ENCODE results near the gene AKAP13.
"Not testable (repeated sequence)": the region's sequence is repeated elsewhere in the genome, so short reads cannot be mapped to it uniquely, and the experiment has no call there.

AKAP13 gene

DNA sequence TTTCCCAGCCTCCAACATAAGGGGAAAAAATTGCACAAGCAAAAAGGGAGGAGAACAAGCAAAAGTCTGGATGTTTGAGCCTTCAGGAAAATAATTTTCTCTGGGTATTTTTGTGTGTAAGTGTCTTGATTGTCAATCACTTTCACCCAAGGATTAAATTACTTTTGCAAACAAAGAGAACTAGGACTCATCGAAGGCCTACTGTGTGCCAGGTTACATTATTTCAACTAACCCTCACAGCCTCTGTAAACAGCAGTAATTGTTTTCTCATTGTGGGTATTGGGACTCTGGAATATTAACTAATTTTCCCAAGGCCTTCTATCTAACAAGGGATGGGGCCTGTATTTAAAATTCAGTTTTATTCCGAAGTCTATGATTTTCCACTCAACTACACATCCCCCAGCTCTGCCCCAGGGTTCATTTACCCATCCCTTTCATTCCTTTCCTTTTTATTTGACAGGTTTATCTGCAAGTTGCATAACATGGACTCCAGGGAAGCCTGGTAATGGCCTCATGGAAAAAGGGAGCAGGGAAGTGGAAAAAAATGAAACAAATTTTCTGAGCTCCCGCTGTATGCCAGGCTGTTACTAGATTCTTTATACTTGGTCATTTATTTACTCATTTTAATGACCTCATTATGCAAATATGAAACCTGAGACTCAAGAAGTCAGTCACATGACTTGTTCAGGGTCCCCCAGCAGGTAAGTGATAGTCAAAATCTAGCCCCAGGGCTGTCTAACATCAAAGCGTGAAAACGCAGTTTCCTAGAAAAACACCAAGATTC is 32.9 kb upstream of the AKAP13 start:
- DNase-seq (ENCODE audit: low read depth in 2 of 2) = not testable (repeated sequence)

DNA sequence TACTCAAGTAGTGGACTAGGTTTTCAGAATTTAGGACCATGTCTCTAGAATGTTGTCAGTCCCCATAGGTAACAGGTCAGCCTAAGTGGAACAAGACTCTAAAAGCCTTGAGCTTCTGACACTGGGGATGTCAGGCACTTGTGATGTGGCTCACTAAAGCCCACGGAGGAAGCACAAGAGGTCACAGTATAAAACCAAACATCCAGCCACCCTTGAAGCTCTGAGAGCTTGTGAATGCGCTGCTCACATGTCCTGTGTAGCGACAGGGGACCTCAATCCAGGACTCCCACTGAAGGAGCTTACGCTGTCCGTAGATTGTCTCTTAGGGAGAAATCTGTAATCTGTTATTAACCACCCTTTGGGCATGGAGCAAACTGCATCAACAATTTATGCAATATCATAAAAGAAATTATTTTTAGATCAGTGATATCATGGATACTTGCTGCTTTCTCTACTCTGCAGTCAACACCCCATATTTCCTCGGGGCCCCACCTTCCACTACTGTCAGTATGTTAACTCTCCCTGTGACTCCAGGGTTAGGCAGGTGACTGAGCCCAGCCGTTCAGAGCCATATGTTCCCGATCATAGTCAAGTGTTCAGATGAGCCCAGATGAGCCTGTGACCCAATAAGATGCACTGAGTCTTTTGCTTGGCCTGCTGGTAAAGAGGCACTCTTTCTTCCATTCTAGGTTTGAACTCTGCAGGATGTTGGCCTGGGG is 32.2 kb upstream of the AKAP13 start:
- not testable (repeated sequence) for DNase-seq (ENCODE audit: low read depth in 2 of 2)

DNA sequence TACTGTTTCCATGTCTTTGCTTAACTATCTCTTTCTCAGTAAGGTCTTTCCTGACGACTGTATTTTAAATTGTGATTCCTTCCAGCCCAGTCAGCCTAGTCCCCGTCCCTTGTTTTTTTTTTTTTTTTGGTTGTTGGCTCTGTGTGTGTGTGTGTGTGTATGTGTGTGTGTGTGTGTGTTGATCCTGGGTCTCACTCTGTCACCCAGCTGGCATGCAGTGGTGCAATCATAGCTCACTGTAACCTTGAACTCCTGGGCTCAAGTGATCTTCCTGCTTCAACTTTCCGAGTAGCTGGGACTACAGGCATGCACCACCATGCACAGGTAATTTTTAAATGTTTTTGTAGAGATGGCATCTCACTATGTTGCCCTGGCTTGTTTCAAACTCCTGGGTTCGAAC is 31.3 kb upstream of the AKAP13 start:
- not testable (repeated sequence) for DNase-seq (ENCODE audit: low read depth in 2 of 2)

DNA sequence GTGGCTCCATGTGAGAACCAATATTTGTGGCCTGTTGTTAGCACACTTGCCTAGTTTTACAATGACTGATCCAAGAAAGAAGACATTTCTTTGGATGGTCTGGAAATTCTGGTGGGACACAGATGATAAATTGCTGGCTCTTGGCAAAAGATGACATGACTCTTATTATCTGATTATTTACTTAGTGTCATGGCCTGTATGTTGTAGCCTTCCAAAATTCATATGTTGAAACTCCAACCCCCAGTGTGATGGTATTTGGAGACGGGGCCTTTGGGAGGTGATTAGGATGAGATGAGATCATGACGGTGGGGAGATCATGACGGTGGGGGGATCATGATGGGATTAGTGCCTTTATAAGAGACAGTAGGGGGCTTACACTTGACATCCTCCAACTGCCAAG is 30.0 kb upstream of the AKAP13 start:
- DNase-seq (ENCODE audit: low read depth in 2 of 2) = no peak

DNA sequence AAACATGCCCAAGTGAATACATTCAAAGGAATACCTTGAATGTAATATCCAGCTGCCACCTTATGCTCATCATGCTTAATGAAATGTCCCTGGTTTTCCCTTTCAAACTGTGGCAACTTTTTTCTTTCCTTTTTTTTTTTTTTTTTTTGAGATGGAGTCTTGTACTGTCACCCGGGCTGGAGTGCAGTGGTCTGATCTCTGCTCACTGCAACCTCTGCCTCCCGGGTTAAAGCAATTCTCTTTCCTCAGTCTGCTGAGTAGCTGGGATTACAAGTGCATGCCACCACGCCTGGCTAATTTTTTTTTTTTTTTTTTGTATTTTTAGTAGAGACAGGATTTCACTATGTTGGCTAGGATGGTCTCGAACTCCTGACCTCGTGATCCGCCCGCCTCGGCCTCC is 28.9 kb upstream of the AKAP13 start:
- DNase-seq (ENCODE audit: low read depth in 2 of 2) = not testable (repeated sequence)

DNA sequence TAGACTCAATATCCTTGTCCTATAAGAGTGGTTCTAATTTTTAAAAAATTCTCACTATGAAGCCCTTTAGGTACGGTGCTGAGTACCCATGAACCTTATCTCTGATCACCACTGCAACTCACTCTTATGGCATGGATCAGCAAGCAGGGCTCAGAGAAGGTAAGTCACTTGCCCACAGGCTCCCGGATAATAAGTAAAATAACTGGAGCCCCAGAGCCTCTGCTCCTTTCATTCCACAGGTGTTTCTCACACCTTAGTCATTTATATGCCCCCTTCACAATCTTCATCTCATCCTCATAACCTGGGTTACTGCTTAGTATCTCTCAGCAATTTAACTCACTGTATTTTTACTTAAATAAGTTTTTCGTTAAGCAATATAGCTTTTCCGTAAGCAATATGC is 28.4 kb upstream of the AKAP13 start:
- DNase-seq (ENCODE audit: low read depth in 2 of 2) = no peak

DNA sequence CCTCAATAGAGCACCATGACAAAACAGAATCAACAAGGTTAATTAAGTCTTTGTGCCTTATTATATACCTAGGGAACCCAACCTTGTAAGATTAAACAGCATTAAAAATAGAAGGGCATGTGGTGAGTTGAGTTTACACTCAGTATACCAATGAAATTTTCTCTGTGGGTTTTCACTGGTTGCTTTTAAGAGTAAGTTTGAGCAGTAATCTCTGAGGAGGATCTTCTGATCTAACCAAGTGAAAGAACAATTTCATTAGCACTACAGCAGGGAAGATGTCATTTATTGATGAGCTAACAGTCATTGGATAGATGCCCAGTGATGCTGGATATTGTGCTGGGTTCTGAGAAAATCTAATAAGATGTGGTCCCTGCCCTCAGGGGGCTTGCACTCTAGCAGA is 26.9 kb upstream of the AKAP13 start:
- no peak for DNase-seq (ENCODE audit: low read depth in 2 of 2)

DNA sequence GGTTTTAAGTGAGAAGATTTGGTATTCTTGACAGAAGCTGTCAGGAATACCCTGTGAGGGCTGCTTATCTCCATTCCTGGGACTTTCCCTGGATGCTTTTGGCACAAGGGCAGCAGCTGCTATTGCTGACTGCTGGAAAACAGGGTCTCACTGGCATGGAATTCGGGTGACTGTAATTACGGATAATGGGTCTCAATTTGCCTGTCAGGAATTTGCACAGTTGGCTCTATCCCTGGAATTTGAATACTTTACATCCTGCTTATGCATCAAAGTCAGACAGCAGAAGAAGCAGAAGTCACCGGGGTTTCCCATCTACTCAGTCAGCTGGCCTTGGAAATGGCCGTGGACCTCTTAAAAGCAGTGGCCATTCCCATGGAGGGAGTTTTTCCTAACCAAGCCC is 25.9 kb upstream of the AKAP13 start:
- DNase-seq (ENCODE audit: low read depth in 2 of 2) = no peak

DNA sequence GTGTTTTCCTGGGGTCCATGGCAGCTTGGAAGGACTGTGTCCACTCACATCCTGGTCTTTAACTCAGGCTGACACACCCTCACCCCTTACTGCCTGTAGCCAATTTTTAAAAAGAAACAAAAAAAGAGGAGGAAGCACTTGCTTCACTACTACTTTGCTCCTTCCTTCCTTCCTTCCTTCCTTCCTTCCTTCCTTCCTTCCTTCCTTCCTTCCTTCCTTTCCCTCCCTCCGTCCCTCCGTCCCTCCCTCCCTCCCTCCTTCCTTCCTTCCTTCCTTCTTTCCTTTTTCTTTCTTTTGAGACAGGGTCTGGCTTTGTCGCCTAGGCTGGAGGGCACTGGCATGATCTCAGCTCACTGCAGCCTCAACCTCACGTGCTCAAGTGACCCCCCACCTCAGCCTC is 25.5 kb upstream of the AKAP13 start:
- DNase-seq (ENCODE audit: low read depth in 2 of 2) = no peak

DNA sequence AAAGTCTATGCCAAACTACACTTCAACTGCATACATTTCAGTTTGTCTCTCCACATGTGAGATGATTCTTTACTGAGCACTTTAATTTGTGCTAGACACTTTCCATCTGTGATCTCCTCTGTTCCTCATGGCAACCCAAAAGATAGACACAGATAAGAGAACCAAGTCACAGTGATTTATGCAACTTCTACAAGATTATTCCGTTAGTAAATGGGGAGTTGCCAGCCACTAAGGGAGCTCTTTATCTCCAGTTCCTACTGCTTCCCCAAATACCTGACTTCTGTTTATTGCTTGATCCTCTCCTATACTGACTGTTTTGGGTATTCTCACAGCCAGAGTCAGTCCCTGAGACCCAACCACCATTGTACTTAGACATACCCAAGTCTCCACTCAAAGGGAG is 24.1 kb upstream of the AKAP13 start:
- DNase-seq (ENCODE audit: low read depth in 2 of 2) = no peak

DNA sequence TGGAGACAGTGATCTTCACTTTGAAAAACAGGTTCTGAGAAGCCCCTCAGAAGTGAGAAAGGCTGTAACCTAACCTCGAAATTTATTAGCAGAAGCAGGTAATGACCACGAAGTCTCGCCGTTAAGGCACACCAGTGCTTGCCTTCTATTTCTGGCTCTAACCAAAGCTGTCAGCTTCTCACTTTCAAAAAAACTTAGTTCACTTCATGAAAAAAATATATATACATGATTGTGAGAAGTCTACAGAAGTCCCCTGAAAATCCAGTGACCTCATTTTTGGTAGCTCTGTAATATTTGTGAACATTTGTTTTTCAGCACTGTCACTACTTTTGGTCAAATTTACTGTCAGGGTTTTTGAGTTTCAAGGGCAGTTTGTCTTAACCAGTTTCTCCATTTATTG is 19.1 kb upstream of the AKAP13 start:
- DNase-seq (ENCODE audit: low read depth in 2 of 2) = no peak

DNA sequence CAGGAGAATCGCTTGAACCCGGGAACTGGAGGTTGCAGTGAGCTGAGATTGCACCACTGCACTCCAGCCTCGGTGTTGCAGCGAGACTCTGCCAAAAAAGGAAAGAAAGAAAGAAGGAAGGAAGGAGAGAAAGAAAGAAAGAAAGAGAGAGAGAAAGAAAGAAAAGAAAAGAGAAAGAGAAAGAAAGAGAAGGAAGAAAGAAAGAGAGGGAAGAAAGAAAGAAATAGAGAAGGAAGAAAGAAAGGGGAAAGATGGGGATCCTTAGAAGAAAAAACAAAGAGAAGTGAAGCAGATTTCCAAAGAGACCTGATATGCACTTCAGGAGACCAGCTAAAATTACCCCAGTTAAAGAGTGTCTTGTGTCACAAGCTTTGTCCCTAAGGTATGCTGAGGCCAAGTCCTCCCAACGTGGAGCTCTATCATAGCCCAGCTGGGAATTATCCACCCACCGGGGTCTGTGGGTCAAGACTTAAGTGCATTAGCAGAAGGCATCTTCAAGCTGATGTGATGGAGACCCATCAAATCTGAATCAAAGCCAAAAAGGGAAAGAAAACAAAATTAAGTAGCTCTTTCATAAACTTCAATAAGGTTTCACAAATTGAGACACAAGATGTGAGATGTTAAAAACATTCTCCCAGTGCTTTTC is 17.8 kb upstream of the AKAP13 start:
- no peak for DNase-seq (ENCODE audit: low read depth in 2 of 2)

DNA sequence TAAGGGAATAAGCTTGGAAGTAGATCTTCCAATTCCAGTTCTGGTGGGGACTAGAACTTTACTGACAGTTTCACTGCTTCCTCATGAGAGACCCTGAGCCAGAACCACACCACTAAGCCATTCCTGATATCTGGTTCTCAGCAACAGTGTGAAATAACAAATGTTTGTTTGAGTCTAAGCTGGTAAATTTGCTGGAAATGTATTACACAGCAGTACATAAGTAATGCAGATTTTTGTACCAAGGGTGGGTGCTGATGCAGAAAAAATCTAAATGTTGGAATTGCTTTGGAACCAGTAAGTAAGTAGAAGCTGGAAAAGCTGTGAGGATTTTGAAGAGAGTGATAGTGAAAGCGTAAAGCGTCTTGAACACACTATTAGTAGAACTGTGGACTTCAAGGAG is 14.4 kb upstream of the AKAP13 start:
- no peak for DNase-seq (ENCODE audit: low read depth in 2 of 2)

DNA sequence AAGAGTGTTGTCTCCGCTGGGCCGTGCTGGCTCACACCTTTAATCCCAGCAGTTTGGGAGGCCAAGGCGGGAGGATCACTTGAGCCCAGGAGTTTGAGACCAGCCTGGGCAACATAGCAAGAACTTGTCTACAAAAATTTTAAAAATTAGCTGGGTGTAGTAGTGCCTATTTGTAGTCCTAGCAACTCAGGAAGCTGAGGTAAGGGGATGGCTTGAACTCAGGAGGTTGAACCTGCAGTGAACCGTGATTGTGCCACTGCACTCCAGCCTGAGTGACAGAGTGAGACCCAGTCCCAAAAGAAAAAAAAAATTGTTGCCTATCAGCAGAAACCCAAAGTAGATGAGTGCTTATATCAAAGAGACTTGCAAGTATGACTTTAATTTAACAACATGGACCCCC is 12.7 kb upstream of the AKAP13 start:
- no peak for DNase-seq (ENCODE audit: low read depth in 2 of 2)

DNA sequence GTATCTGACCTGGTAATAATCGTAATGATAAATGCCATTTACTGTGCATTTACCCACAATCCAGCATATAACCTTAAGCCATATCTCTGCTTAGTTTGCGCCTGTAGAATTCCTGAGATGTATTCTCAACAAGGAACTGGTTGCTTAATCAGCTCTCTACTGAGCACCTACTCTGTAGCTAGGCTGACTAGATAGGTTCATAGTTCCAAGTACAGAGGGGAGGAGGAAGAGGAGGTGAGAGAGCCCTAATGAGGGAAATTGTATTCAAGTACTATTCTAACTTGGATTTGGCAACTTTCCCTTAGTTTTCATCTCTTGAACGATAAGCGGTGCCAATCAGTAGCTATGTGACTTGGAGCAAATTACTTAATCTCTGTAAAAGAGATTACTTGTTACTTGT is 5.6 kb upstream of the AKAP13 start:
- DNase-seq (ENCODE audit: low read depth in 2 of 2) = no peak

DNA sequence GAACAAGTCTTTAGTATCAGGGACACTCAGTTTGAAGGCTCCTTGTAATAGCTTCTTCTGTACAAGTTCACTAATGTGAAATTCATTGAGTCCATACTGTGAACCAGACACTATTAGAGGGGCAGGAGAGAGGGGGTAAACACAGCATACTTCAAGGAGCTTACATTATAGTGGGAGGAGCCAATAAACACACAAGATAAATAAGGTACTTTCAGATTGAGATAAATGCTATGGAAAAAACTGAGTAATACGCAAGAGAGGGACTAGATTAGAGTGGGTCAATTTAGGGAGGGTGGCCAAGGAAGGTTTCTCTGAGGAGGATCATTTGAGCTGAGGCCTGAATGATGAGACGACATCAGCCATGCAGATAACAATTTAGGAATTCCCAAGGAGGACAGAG is 3.1 kb upstream of the AKAP13 start:
- DNase-seq (ENCODE audit: low read depth in 2 of 2) = no peak

DNA sequence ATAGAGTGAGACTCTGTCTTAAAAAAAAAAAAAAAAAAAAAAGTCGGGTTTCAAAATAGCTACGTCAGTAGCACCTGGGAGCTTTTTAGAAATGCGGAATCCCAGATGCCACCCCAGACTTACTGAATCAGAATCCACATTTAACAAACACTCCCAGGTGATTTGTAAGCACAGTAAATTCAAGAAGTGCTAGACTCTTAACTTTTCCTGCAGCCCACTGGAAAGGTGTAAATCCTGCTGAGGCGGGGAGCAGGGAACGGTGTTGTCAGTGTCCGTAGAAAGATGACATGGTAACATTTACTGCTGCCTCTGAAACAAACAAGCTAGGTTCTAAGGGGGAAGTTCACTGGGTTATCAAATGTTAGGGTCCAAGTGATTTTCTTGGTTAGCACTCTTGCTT is 2.4 kb upstream of the AKAP13 start:
- no peak for DNase-seq (ENCODE audit: low read depth in 2 of 2)

DNA sequence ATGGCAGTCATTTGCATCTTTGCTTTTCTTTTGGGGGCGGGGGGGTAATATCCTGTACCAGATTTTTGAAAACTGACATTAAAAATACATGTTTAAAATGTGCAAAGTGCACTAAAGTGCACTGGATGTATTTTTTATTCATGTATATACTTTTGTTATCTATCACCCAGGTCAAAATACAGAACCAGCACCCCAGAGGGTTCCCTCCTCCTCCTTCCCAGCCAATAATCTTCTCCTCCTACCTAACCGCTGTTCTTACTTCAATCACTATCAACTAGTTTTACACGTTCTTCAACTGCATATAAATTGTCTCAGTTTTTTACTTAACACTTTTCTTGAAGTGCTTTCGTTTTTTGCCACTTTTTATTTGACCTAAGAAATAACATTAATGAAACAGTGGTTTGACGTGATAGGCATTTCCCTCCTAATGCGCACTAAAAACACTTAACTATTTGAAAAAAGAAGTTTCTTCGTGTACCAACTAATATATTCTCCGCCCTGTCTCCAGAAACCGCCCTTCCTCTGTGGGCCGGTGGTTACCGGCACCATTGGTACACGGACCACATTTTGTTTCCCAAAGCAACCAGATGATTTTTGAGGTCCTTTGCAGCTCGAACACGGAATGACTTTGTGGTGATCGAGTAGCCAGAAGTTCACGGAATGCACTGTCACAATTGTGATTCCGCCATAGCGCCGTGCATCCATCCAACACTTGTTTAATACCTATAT is 836 bp upstream of the AKAP13 start:
- peak; percentile 19 to 23 for DNase-seq (ENCODE audit: low read depth in 2 of 2)

DNA sequence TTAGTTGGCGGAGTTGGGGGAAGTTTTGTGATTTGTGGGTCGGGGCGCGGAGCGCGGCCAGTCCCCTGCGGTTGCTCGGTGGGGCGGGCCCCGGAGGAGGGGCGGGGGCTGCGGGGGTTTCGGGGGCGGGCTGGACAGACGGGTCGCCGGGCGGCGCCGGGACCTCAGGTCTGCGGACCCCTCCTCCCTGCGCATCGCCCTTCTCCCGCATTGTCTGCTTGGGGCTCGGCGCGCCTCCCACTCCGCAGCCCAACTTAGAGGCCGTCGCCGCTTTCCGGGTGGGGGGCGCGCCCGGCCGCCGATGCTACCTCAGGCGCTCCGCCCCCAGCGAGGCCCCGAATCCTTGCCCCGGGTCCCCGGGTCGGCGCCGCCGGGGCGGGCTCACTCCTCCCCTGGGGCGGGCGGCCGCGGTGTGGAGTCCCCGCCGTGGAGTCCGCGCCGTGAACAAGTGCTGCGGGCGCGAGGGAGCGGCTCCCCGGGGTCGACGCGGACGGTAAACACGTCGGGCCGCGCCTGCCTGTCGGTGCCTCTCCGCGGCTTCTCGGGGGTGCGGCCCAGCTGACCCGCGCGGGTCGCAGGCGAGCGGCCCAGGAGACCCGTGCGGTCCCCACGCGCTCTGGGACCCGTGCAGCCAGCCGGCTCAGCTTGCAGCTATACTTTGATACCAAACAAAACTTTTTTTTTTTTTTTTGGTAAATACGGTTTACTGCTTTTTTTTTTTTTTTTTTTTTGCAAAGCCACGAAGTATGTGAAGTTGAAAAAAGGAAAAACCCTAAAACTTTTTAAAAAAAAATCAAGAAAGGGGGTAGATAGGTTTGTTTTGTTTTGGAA is 624 bp downstream of the AKAP13 start:
- DNase-seq (ENCODE audit: low read depth in 2 of 2) = peak; percentile 42 to 46

DNA sequence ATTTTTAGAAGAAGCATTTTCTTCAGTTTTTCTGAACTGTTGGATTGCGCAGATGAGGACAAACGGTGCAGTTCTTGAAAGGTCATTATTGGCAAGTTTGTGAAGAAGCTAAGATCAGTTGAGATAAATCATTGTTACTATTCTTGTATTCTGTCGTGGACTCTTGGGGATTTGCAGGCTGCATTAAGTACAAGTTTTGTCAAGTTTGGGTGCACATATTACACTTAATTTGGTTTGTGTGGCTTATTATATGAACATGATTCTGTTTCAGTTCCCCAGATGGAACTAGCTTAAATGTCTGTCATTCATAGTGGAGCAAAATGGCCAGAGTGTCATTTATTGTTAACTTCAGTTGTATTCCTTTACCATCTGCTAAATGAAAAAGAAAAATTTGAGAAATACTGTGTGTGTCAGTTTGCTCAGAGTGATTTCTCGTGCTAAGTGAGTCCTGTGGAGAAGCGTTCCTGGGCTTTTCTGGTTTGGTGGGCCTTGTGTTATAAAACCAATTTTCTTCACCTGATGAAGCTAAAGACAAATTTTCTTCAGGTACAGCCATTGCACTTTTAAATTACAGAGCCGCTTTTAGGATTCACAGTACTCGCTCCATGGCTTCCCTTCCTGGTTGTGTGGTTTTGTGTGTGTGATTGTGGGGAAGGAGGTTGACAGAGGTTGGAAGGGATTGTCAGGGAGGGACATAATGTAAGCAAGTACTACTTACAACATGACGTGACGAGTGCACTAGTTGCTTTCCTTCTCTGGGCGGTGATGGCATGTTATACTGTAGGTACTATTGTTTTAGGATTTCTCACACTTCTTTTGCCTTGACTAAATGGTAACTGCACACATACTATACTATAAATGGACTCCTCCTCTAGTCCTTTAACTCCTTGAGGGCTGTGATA is 1.7 kb downstream of the AKAP13 start:
- DNase-seq (ENCODE audit: low read depth in 2 of 2) = no peak
